GM19372 (cell line): ENCODE measurements around the gene AKT3.

Experiments
- ATAC-seq: cut with Tn5 transposase; IDR thresholded peaks from one replicate; pipeline ENCODE4 v1.9.1; 2021; ENCODE audit warnings: mild to moderate bottlenecking, low read depth, moderate library complexity; ENCODE audit not compliant: unreplicated experiment

The AKT3 gene

GRCh38 chr1:243475966-243476365 is 374.1 kb downstream of the AKT3 start:
- no peak for ATAC-seq

GRCh38 chr1:243474906-243475305 is 375.1 kb downstream of the AKT3 start:
- ATAC-seq: no peak

- no peak for ATAC-seq
These were observed 375.7 kb downstream of the AKT3 start for GRCh38 chr1:243474136-243474881.

- ATAC-seq: no peak
These were observed 376.6 kb downstream of the AKT3 start for GRCh38 chr1:243473227-243474135.

GRCh38 chr1:243471754-243472745 is 378.0 kb downstream of the AKT3 start:
- ATAC-seq: peak; percentile 74

GRCh38 chr1:243471026-243471685 is 378.9 kb downstream of the AKT3 start:
- no peak for ATAC-seq

GRCh38 chr1:243470502-243470901 is 379.5 kb downstream of the AKT3 start:
- ATAC-seq: no peak

- ATAC-seq: no peak
These were observed 380.5 kb downstream of the AKT3 start for GRCh38 chr1:243469497-243469896.

GRCh38 chr1:243465738-243466137 is 384.3 kb downstream of the AKT3 start:
- ATAC-seq: no peak

- ATAC-seq: no peak
These were observed 385.0 kb downstream of the AKT3 start for GRCh38 chr1:243465081-243465480.

- ATAC-seq: no peak
These were observed 386.9 kb downstream of the AKT3 start for GRCh38 chr1:243462929-243463697.

GRCh38 chr1:243461700-243462099 is 388.3 kb downstream of the AKT3 start:
- no peak for ATAC-seq

- no peak for ATAC-seq
These were observed 391.0 kb downstream of the AKT3 start for GRCh38 chr1:243459059-243459458.

- ATAC-seq: no peak
These were observed 392.6 kb downstream of the AKT3 start for GRCh38 chr1:243457363-243457982.

- ATAC-seq: no peak
These were observed 394.0 kb downstream of the AKT3 start for GRCh38 chr1:243455760-243456651.

- no peak for ATAC-seq
These were observed 395.6 kb downstream of the AKT3 start for GRCh38 chr1:243454328-243454997.

GRCh38 chr1:243452092-243452491 is 398.0 kb downstream of the AKT3 start:
- ATAC-seq: no peak
